Measurements from ENCODE around the gene VIL1.

DNA sequence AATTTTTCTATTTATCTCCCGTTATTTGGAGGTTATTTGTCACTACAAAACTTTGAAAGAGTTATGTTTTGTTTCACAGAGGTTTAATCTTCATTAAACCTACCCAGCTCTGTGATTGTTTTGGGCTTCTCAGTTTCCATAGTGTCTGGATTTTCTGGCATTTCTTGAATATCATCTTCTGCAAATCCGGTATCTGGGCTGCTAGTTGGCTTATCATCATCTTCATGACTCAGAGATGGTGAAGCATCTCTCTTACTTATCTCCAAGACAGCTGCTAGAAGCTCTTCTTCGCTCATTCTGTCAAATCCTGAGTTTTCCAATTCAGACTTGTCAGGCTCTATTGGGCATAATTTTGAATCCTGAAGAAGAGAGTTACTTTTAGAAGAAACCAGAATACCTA is 55.6 kb downstream of the VIL1 start:
- TF ChIP-seq CEBPB (IDR thresholded peaks at IDR 0.05): no peak
- no peak for TF ChIP-seq TCF12 (IDR thresholded peaks at IDR 0.05; ENCODE audit: low read depth)
- TF ChIP-seq FOXM1 (IDR thresholded peaks at IDR 0.05; ENCODE audit: borderline replicate concordance, low read depth): no peak
- no peak for TF ChIP-seq EGR1 (IDR thresholded peaks at IDR 0.05)
- TF ChIP-seq TAF1 (IDR thresholded peaks at IDR 0.05; ENCODE audit: low read depth): no peak
- no peak for TF ChIP-seq NFIC (IDR thresholded peaks at IDR 0.05)
- no peak for TF ChIP-seq TEAD4 (IDR thresholded peaks at IDR 0.05)
- no peak for TF ChIP-seq CREB1 (IDR thresholded peaks at IDR 0.05; ENCODE audit: low read depth)

All from Ishikawa (cell line).